T-helper 2 cell treated with Interferon-gamma antibody and Interleukin-4, amounts not matched to agents 5 μg/mL and 100 μg/mL, for 36 hours (primary cell): ENCODE data around the gene SMIM32.

ENCODE experiments used
- DNase-seq: peaks from one replicate; pipeline ENCODE4 v3.0.0; 2021; ENCODE audit warnings: low spot score
- H3K27ac Mint-ChIP-seq: one replicate; pipeline ENCODE4 v1.8.0; 2021; ENCODE audit warnings: mild to moderate bottlenecking, mixed read lengths
- H3K27me3 Mint-ChIP-seq: one replicate; pipeline ENCODE4 v1.8.0; 2021; ENCODE audit warnings: low read depth, mixed read lengths
- H3K36me3 Mint-ChIP-seq: one replicate; pipeline ENCODE4 v1.8.0; 2021; ENCODE audit warnings: low read depth, mixed read lengths
- H3K4me1 Mint-ChIP-seq: one replicate; pipeline ENCODE4 v1.8.0; 2021; ENCODE audit warnings: low read depth, mixed read lengths
- H3K4me3 Mint-ChIP-seq: one replicate; pipeline ENCODE4 v1.8.0; 2022; ENCODE audit warnings: mild to moderate bottlenecking, moderate library complexity, mixed read lengths
- H3K9me3 Mint-ChIP-seq: one replicate; pipeline ENCODE4 v1.8.0; 2021; ENCODE audit warnings: mixed read lengths

The SMIM32 gene

DNA sequence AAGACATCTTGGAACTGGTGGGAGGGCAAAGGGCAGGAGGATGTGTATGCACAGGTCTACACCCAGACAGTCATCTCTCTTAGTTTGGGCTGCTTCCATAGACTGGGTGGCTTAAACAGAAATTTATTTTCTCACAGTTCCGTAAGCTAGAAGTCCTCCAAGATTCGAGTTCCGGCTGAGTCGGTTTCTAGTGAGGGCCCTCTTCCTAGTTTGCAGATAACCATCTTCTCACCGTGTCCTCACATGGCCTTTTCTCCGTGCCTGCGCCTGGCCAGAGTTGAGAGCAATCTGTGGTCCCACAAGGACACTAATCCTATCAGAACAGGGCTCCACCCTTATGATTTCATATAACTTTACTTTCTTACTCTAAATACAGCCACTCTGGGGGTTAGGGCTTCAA, 4.1 kb downstream of the SMIM32 start:
- Mint-ChIP-seq H3K27ac (no peak overlapping the region), H3K4me1 (no peaks in the 10 kb centered on the region), H3K4me3 (no peak overlapping the region), H3K9me3 (no peaks in the 10 kb centered on the region), H3K36me3 (no peaks in the 10 kb centered on the region), H3K27me3 (peaks cover 31% of the 10 kb centered on the region)
- no peak for DNase-seq

GRCh38 chr5:136186796-136187195, 6.2 kb downstream of the SMIM32 start:
- H3K27me3 Mint-ChIP-seq, result peaks cover 19% of the 10 kb centered on the region
- H3K36me3 Mint-ChIP-seq, result no peaks in the 10 kb centered on the region
- DNase-seq, result no peak
- H3K9me3 Mint-ChIP-seq, result no peaks in the 10 kb centered on the region
- no peaks in the 10 kb centered on the region for H3K4me1 Mint-ChIP-seq
- H3K4me3 Mint-ChIP-seq, result no peak overlapping the region
- H3K27ac Mint-ChIP-seq, result no peak overlapping the region

- Mint-ChIP-seq H3K4me1 (no peaks in the 10 kb centered on the region), H3K4me3 (no peak overlapping the region), H3K27ac (no peak overlapping the region), H3K36me3 (no peaks in the 10 kb centered on the region), H3K27me3 (peaks cover 12% of the 10 kb centered on the region), H3K9me3 (no peaks in the 10 kb centered on the region)
- DNase-seq, result no peak
Observed at GRCh38 chr5:136185974-136186665, 6.8 kb downstream of the SMIM32 start.

GRCh38 chr5:136182618-136183017, 10.3 kb downstream of the SMIM32 start:
- H3K9me3 Mint-ChIP-seq, result no peaks in the 10 kb centered on the region

GRCh38 chr5:136174021-136174659, 18.8 kb downstream of the SMIM32 start:
- peaks cover 22% of the 10 kb centered on the region for H3K36me3 Mint-ChIP-seq
- no peak for DNase-seq
- no peaks in the 10 kb centered on the region for H3K9me3 Mint-ChIP-seq
- no peak overlapping the region for H3K27ac Mint-ChIP-seq
- H3K4me1 Mint-ChIP-seq, result no peaks in the 10 kb centered on the region
- H3K4me3 Mint-ChIP-seq, result no peak overlapping the region
- no peaks in the 10 kb centered on the region for H3K27me3 Mint-ChIP-seq

More at GRCh38 chr5:136182618-136183017, 10.3 kb downstream of the SMIM32 start:
- Mint-ChIP-seq H3K27ac (no peak overlapping the region), H3K4me1 (no peaks in the 10 kb centered on the region), H3K4me3 (no peak overlapping the region), H3K27me3 (no peaks in the 10 kb centered on the region), H3K36me3 (peaks cover 2% of the 10 kb centered on the region)
- no peak for DNase-seq

DNA sequence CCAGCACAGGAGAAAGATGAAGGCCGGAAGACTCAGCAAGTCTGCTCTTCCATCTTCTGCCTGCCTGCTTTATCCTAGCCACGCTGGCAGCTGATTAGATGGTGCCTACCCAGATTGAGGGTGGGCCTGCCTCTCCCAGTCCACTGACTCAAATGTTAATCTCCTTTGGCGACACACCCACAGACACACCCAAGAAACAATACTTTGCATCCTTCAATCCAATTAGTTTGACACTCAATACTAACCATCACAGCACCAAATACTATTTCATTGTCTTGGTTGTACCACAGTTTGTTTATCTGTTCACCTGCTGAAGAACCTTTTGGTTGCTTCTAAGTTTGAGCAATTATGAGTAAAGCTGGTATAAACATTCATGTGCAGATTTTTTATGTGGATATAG, 23.7 kb downstream of the SMIM32 start:
- Mint-ChIP-seq H3K4me1 (no peaks in the 10 kb centered on the region), H3K27ac (no peak overlapping the region), H3K9me3 (no peaks in the 10 kb centered on the region), H3K4me3 (no peak overlapping the region), H3K27me3 (no peaks in the 10 kb centered on the region), H3K36me3 (peaks cover 19% of the 10 kb centered on the region)
- no peak for DNase-seq

DNA sequence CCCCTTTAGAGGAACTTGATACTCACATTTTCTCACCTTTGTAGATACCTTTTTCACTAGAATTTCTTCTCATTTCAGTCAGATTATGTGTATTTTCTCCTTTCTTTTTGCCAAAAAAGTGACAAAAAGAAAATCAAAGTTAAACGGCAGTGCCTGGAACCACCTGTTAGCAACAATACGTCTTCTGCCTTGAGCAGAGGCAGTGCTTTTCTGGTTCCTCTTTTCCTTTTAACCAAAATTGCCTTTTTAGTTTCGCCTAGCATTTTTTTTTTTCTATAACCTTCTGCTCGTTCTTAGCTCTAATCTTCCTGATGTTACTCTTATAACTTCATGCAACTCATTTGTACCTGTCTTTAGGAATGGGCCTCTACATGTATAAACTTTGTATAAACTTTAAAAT, 26.1 kb downstream of the SMIM32 start:
- Mint-ChIP-seq H3K9me3 (no peaks in the 10 kb centered on the region), H3K4me1 (no peaks in the 10 kb centered on the region), H3K27ac (no peak overlapping the region), H3K4me3 (no peak overlapping the region), H3K36me3 (peaks cover 8% of the 10 kb centered on the region), H3K27me3 (no peaks in the 10 kb centered on the region)
- no peak for DNase-seq

GRCh38 chr5:136164226-136164625, 28.7 kb downstream of the SMIM32 start:
- no peak overlapping the region for H3K27ac Mint-ChIP-seq
- H3K4me3 Mint-ChIP-seq, result no peak overlapping the region
- H3K27me3 Mint-ChIP-seq, result no peaks in the 10 kb centered on the region
- H3K36me3 Mint-ChIP-seq, result peaks cover 10% of the 10 kb centered on the region
- no peak for DNase-seq
- H3K9me3 Mint-ChIP-seq, result no peaks in the 10 kb centered on the region
- H3K4me1 Mint-ChIP-seq, result no peaks in the 10 kb centered on the region

DNA sequence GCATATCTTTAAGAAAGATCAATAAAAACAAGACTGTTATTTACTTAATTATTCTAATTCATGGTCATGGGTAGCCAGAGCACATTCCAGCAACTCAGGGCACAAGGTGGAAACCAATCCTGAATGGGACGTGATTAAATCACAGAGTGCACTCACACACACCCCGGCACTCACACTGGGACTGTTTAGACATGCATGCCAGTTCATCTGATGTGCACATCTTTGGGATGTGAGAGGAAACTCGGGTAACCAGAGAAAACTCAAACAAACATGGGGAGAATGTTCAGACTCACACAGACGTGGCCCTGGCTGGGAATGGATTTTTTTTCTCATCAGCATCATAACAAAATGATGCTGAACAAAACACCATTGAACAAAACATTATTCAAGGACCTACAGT, 31.0 kb downstream of the SMIM32 start:
- Mint-ChIP-seq H3K27me3 (no peaks in the 10 kb centered on the region), H3K9me3 (no peaks in the 10 kb centered on the region), H3K36me3 (peaks cover 7% of the 10 kb centered on the region), H3K27ac (no peak overlapping the region), H3K4me1 (no peaks in the 10 kb centered on the region), H3K4me3 (no peak overlapping the region)
- no peak for DNase-seq

GRCh38 chr5:136159457-136159856, 33.5 kb downstream of the SMIM32 start:
- no peak for DNase-seq
- Mint-ChIP-seq H3K4me3 (no peak overlapping the region), H3K36me3 (peaks cover 11% of the 10 kb centered on the region), H3K9me3 (no peaks in the 10 kb centered on the region), H3K27me3 (no peaks in the 10 kb centered on the region), H3K4me1 (no peaks in the 10 kb centered on the region), H3K27ac (no peak overlapping the region)

DNA sequence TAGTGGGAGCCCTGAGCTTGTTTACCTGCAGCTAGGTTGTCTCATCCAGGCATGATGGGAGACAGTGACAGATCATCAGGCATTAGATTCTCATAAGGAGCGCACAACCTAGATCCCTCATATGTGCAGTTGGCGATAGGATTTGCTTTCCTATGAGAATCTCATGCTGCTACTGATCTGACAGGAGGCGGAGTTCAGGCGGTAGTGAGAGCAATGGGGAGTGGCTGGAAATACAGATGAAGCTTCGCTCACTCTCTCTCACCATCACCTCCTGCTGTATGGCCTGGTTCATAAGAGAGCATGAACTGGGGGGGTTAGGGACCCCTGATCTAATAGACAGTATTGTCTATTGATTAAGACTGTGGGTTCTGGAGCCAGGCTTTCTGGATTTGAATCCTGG, 35.4 kb downstream of the SMIM32 start:
- no peak for DNase-seq
- Mint-ChIP-seq H3K27ac (no peak overlapping the region), H3K36me3 (peaks cover 14% of the 10 kb centered on the region), H3K4me3 (no peak overlapping the region), H3K27me3 (no peaks in the 10 kb centered on the region), H3K4me1 (no peaks in the 10 kb centered on the region), H3K9me3 (no peaks in the 10 kb centered on the region)

- no peak overlapping the region for H3K4me3 Mint-ChIP-seq
- no peak overlapping the region for H3K27ac Mint-ChIP-seq
- no peaks in the 10 kb centered on the region for H3K27me3 Mint-ChIP-seq
- no peaks in the 10 kb centered on the region for H3K4me1 Mint-ChIP-seq
- no peak for DNase-seq
- peaks cover 12% of the 10 kb centered on the region for H3K36me3 Mint-ChIP-seq
- no peaks in the 10 kb centered on the region for H3K9me3 Mint-ChIP-seq
Observed at GRCh38 chr5:136155761-136156160, 37.2 kb downstream of the SMIM32 start.

GRCh38 chr5:136155078-136155477, 37.9 kb downstream of the SMIM32 start:
- Mint-ChIP-seq H3K4me3 (no peak overlapping the region), H3K9me3 (no peaks in the 10 kb centered on the region), H3K27ac (no peak overlapping the region), H3K4me1 (no peaks in the 10 kb centered on the region), H3K27me3 (no peaks in the 10 kb centered on the region), H3K36me3 (peaks cover 11% of the 10 kb centered on the region)
- DNase-seq, result no peak

DNA sequence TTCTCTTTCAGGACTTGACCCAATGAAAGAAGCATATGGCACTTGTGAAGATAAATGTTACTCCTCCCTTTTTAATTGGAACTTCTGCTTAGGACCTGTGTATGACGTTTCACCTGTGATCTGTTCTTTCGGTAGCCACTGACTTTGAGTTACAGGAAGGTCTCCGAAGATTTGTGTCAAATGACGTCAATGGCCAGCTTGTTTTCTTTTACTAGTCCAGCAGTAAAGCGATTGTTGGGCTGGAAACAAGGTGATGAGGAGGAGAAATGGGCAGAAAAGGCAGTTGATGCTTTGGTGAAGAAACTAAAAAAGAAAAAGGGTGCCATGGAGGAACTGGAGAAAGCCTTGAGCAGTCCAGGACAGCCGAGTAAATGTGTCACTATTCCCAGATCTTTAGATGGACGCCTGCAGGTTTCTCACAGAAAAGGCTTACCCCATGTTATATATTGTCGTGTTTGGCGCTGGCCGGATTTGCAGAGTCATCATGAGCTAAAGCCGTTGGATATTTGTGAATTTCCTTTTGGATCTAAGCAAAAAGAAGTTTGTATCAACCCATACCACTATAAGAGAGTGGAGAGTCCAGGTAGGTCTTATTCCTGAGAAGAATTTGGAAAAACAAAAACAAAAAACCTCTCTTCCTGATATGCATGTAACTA, 39.3 kb downstream of the SMIM32 start:
- Mint-ChIP-seq H3K27me3 (no peaks in the 10 kb centered on the region), H3K9me3 (no peaks in the 10 kb centered on the region), H3K36me3 (peaks cover 11% of the 10 kb centered on the region)

More for the DNA sequence above, 39.3 kb downstream of the SMIM32 start:
- no peak for DNase-seq
- Mint-ChIP-seq H3K27ac (no peak overlapping the region), H3K4me1 (no peaks in the 10 kb centered on the region), H3K4me3 (no peak overlapping the region)
